ENCODE data around the gene LIN7A. TPM values are rescaled to one million over a fixed set of nuclear protein-coding genes. Genes with fewer than 3 reads are reported as not detected.

Gene LIN7A
- total and polyA plus RNA-seq, 4 donors: 6.0 to 20.6 (median 9.1) TPM

DNA sequence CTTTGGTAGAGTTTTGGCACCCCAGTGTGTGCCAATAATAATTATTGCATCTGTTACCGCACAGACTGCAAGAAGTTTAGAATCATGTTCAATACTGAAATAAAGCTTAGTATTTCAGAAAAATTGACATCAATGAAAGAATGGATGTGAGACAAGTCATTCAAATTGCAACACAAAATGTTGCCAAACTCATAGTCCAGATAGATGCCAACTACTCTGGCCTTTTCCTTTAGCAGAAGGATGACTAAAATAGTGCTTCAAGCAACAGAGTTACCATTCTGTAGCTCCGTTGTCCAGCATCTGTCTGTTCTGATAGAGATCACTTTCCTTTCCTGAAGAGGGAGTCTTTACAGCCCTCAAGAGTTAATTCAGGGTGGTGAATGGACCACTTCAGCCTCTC is 77.5 kb downstream of the LIN7A start (continued):
- TF ChIP-seq HNF4A (conservative IDR thresholded peaks at IDR 0.05) (no peak), SP1 (IDR thresholded peaks at IDR 0.05) (no peak), FOXA1 (IDR thresholded peaks at IDR 0.05) (no peak), YY1 (IDR thresholded peaks at IDR 0.05) (no peak), RXRA (IDR thresholded peaks at IDR 0.05) (no peak), HNF4G (IDR thresholded peaks at IDR 0.05) (no peak), JUND (IDR thresholded peaks at IDR 0.05) (no peak)
- TF ChIP-seq, protein P1, sequence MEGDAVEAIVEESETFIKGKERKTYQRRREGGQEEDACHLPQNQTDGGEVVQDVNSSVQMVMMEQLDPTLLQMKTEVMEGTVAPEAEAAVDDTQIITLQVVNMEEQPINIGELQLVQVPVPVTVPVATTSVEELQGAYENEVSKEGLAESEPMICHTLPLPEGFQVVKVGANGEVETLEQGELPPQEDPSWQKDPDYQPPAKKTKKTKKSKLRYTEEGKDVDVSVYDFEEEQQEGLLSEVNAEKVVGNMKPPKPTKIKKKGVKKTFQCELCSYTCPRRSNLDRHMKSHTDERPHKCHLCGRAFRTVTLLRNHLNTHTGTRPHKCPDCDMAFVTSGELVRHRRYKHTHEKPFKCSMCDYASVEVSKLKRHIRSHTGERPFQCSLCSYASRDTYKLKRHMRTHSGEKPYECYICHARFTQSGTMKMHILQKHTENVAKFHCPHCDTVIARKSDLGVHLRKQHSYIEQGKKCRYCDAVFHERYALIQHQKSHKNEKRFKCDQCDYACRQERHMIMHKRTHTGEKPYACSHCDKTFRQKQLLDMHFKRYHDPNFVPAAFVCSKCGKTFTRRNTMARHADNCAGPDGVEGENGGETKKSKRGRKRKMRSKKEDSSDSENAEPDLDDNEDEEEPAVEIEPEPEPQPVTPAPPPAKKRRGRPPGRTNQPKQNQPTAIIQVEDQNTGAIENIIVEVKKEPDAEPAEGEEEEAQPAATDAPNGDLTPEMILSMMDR (IDR thresholded peaks at IDR 0.05; ENCODE audit: low read depth, low read length, missing input control): no peak
- TF ChIP-seq, protein P2, sequence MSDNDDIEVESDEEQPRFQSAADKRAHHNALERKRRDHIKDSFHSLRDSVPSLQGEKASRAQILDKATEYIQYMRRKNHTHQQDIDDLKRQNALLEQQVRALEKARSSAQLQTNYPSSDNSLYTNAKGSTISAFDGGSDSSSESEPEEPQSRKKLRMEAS (IDR thresholded peaks at IDR 0.05): no peak

DNA sequence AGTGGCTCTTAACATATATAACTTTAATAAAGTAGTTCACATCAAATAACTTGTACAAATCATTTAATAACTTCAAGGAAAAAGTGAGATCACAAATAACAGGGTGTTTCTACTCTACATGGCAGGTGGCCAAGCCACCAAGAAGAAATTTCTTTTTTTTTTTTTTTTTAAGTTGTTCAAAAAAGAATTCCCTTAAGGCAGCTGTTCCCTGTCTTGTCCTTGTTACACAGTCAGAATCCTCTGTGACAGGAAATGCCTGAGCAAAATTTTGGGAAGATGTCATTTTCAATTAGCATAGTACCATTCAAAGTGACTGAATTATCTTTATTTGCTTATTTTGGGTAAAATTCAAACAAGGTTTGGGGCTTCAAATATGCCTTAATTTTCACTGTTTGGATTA is 79.4 kb downstream of the LIN7A start:
- no peak overlapping the region for H3K27ac ChIP-seq (ENCODE audit: low read depth in 1 of 2, low read length in 2 of 2)
- H3K9ac ChIP-seq (ENCODE audit: low read depth in 1 of 2, low read length in 2 of 2): no peak overlapping the region
- no peak for TF ChIP-seq NR2F2 (IDR thresholded peaks at IDR 0.05)
- TF ChIP-seq JUND (IDR thresholded peaks at IDR 0.05): no peak
- TF ChIP-seq YY1 (IDR thresholded peaks at IDR 0.05): no peak
- no peak for TF ChIP-seq FOXA2 (IDR thresholded peaks at IDR 0.05)
- TF ChIP-seq FOXA1 (IDR thresholded peaks at IDR 0.05): no peak
- TF ChIP-seq HNF4G (IDR thresholded peaks at IDR 0.05): no peak
- TF ChIP-seq, protein P1 (IDR thresholded peaks at IDR 0.05; ENCODE audit: low read depth, low read length, missing input control): no peak
- no peak for TF ChIP-seq GABPA (IDR thresholded peaks at IDR 0.05 in 1 of 2, conservative IDR thresholded peaks at IDR 0.05 in 1 of 2)
- no peak for TF ChIP-seq SP1 (IDR thresholded peaks at IDR 0.05)
- no peak for TF ChIP-seq EGR1 (IDR thresholded peaks at IDR 0.05; ENCODE audit: low read depth in 2 of 2)
- no peak for TF ChIP-seq RXRA (IDR thresholded peaks at IDR 0.05)
- TF ChIP-seq RAD21 (IDR thresholded peaks at IDR 0.05): no peak
- TF ChIP-seq HNF4A (conservative IDR thresholded peaks at IDR 0.05): no peak
- TF ChIP-seq, protein P2 (IDR thresholded peaks at IDR 0.05): no peak
- TF ChIP-seq TAF1 (conservative IDR thresholded peaks at IDR 0.05): no peak
- no peaks in the 10 kb centered on the region for H3K27me3 ChIP-seq (ENCODE audit: control insufficient read depth in 4 of 4, insufficient read depth in 4 of 4, low read length in 3 of 4)
- H3K4me1 ChIP-seq (ENCODE audit: control insufficient read depth in 4 of 4, insufficient read depth in 4 of 4, low read length in 3 of 4): no peaks in the 10 kb centered on the region
- DNase-seq (ENCODE audit: low spot score): no peak
- H3K9me3 ChIP-seq (ENCODE audit: control insufficient read depth in 4 of 4, low read length in 3 of 4): no peaks in the 10 kb centered on the region
- no peak overlapping the region for H3K4me3 ChIP-seq (ENCODE audit: low read depth in 1 of 3, low read length in 3 of 3)
- no peaks in the 10 kb centered on the region for H3K36me3 ChIP-seq (ENCODE audit: control insufficient read depth in 4 of 4, insufficient read depth in 3 of 4, low read depth in 1 of 4, low read length in 3 of 4)

DNA sequence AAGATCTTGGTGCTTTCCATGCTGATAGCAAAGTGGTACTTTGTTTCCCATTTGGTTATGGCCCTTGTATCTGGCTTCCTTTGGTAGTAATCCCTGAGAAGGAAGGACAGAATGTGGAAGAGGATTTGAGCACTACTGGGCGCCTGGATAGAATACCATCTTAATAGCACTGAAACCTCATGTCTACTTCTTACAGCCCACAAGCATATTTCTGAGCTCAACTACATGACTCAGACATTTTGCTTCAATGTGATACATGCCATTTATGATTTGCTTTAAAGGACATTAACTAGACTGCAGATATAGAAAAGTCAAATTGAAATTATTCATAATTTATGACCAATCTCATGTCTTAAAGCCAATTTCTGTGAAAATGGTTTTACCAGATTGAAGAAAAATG is 80.4 kb downstream of the LIN7A start:
- no peaks in the 10 kb centered on the region for H3K9me3 ChIP-seq (ENCODE audit: control insufficient read depth in 4 of 4, low read length in 3 of 4)
- no peak for DNase-seq (ENCODE audit: low spot score)
- H3K27me3 ChIP-seq (ENCODE audit: control insufficient read depth in 4 of 4, insufficient read depth in 4 of 4, low read length in 3 of 4): no peaks in the 10 kb centered on the region
- H3K9ac ChIP-seq (ENCODE audit: low read depth in 1 of 2, low read length in 2 of 2): no peak overlapping the region
- no peaks in the 10 kb centered on the region for H3K36me3 ChIP-seq (ENCODE audit: control insufficient read depth in 4 of 4, insufficient read depth in 3 of 4, low read depth in 1 of 4, low read length in 3 of 4)
- no peak overlapping the region for H3K27ac ChIP-seq (ENCODE audit: low read depth in 1 of 2, low read length in 2 of 2)
- TF ChIP-seq JUND (IDR thresholded peaks at IDR 0.05) (no peak), HNF4G (IDR thresholded peaks at IDR 0.05) (no peak), SP1 (IDR thresholded peaks at IDR 0.05) (no peak), FOXA2 (IDR thresholded peaks at IDR 0.05) (no peak)
- TF ChIP-seq, protein P3, sequence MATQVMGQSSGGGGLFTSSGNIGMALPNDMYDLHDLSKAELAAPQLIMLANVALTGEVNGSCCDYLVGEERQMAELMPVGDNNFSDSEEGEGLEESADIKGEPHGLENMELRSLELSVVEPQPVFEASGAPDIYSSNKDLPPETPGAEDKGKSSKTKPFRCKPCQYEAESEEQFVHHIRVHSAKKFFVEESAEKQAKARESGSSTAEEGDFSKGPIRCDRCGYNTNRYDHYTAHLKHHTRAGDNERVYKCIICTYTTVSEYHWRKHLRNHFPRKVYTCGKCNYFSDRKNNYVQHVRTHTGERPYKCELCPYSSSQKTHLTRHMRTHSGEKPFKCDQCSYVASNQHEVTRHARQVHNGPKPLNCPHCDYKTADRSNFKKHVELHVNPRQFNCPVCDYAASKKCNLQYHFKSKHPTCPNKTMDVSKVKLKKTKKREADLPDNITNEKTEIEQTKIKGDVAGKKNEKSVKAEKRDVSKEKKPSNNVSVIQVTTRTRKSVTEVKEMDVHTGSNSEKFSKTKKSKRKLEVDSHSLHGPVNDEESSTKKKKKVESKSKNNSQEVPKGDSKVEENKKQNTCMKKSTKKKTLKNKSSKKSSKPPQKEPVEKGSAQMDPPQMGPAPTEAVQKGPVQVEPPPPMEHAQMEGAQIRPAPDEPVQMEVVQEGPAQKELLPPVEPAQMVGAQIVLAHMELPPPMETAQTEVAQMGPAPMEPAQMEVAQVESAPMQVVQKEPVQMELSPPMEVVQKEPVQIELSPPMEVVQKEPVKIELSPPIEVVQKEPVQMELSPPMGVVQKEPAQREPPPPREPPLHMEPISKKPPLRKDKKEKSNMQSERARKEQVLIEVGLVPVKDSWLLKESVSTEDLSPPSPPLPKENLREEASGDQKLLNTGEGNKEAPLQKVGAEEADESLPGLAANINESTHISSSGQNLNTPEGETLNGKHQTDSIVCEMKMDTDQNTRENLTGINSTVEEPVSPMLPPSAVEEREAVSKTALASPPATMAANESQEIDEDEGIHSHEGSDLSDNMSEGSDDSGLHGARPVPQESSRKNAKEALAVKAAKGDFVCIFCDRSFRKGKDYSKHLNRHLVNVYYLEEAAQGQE (IDR thresholded peaks at IDR 0.05): no peak
- WGBS: 93% methylated on average over 1 of the region's 1 CpG
- no peak overlapping the region for H3K4me3 ChIP-seq (ENCODE audit: low read depth in 1 of 3, low read length in 3 of 3)
- H3K4me1 ChIP-seq (ENCODE audit: control insufficient read depth in 4 of 4, insufficient read depth in 4 of 4, low read length in 3 of 4): no peaks in the 10 kb centered on the region
